Measurements from ENCODE around the gene TCTA.

- TF ChIP-seq CTCF (optimal IDR thresholded peaks at IDR 0.05 in 1 of 3, IDR thresholded peaks at IDR 0.05 in 1 of 3, conservative IDR thresholded peaks at IDR 0.05 in 1 of 3; ENCODE audit: extremely low read depth in 1 of 3, insufficient read depth in 2 of 3, low read length in 3 of 3) (no peak), EZH2 (IDR thresholded peaks at IDR 0.05; ENCODE audit: low read length) (no peak)
Measured at GRCh38 chr3:49460956-49461355, 48.7 kb downstream of the TCTA start.

Measured in keratinocyte (primary cell).